GM23338 (cell line): ENCODE measurements around the gene UROS. TPM values are rescaled to one million over a fixed set of nuclear protein-coding genes. Genes with fewer than 3 reads are reported as not detected.

ENCODE experiments used
- CREB1 ChIP-seq: fragments of 250-450 bp; sonication (Bioruptor Pico); IDR thresholded peaks from 2 replicates; pipeline ENCODE4 v1.5.0; 2020; ENCODE audit warnings: low read depth, mild to moderate bottlenecking, moderate library complexity
- EZH2 ChIP-seq: fragments of 200-600 bp; sonication (generic); IDR thresholded peaks from one replicate; pipeline ENCODE4 v1.8.0; 2017; ENCODE audit warnings: antibody characterized with exemption, mild to moderate bottlenecking, low read depth; ENCODE audit not compliant: unreplicated experiment
- EZH2phosphoT487 ChIP-seq: fragments of 200-600 bp; sonication (generic); IDR thresholded peaks from one replicate; pipeline ENCODE4 v1.8.1; 2018; ENCODE audit warnings: antibody characterized with exemption; ENCODE audit not compliant: unreplicated experiment
- JUNB ChIP-seq: IDR thresholded peaks from one replicate; pipeline ENCODE4 v1.6.1; 2016; ENCODE audit warnings: antibody characterized with exemption; ENCODE audit not compliant: unreplicated experiment
- NANOG ChIP-seq: IDR thresholded peaks from 2 replicates; pipeline ENCODE4 v1.6.1; 2016; ENCODE audit warnings: antibody characterized with exemption, borderline replicate concordance
- STAT1 ChIP-seq: IDR thresholded peaks from one replicate; pipeline ENCODE4 v1.6.1; 2016; ENCODE audit warnings: antibody characterized with exemption; ENCODE audit not compliant: unreplicated experiment
- ZNF114 ChIP-seq: fragments of 250-450 bp; sonication (Bioruptor Pico); IDR thresholded peaks from 2 replicates; pipeline ENCODE4 v1.5.0; 2020; ENCODE audit warnings: mild to moderate bottlenecking, moderate library complexity
- ZNF331 ChIP-seq: fragments of 250-450 bp; sonication (Bioruptor Pico); IDR thresholded peaks from 2 replicates; pipeline ENCODE4 v1.5.0; 2020; ENCODE audit warnings: low read depth, mild to moderate bottlenecking, moderate library complexity
- polyA plus RNA-seq: library from polyadenylated mRNA; unstranded; fragments of >200 nt; fragmentation: Nextera tagmentation; extraction: Ambion mirVana; gene quantifications from 2 replicates; pipeline ENCODE4 v1.2.1, GENCODE V29; 2016
- total RNA-seq: library from RNA; depleted of rRNA; stranded (reverse); fragments of >200 nt; shearing (Covaris generic); gene quantifications from 2 replicates; pipeline ENCODE4 v1.2.3, GENCODE V29; 2014
- TF ChIP-seq, protein P1 (sequence below): fragments of 250-450 bp; sonication (Bioruptor Pico); IDR thresholded peaks from 2 replicates; pipeline ENCODE4 v1.5.0; 2020; ENCODE audit warnings: mild to moderate bottlenecking, moderate library complexity
- TF ChIP-seq, protein P2 (sequence below): IDR thresholded peaks from 2 replicates; pipeline ENCODE4 v1.6.1; 2016; ENCODE audit warnings: antibody characterized with exemption

The UROS gene
- total and polyA plus RNA-seq, 2 experiments from 2014 or later = 41.3 to 43.4 TPM

DNA sequence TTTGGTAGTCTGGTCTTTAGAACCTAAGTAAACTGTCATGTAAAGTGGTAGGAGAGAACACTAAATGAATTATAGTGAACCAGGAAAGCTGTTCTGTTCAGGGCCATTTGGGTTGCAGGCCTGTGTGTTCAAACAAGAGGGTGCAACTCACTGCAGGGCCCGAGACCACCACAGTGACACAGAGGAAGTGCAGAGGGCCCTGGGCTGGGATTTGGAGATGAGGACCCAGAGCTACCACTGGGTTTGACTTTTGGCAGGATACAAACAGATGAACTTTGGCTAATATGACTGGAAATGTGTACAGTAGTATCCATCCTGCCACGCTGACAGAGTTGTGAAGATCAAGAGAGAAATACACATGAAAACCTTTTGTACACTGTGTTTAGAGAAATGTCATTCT lies 57.2 kb downstream of the UROS start (continued):
- TF ChIP-seq, protein P1, sequence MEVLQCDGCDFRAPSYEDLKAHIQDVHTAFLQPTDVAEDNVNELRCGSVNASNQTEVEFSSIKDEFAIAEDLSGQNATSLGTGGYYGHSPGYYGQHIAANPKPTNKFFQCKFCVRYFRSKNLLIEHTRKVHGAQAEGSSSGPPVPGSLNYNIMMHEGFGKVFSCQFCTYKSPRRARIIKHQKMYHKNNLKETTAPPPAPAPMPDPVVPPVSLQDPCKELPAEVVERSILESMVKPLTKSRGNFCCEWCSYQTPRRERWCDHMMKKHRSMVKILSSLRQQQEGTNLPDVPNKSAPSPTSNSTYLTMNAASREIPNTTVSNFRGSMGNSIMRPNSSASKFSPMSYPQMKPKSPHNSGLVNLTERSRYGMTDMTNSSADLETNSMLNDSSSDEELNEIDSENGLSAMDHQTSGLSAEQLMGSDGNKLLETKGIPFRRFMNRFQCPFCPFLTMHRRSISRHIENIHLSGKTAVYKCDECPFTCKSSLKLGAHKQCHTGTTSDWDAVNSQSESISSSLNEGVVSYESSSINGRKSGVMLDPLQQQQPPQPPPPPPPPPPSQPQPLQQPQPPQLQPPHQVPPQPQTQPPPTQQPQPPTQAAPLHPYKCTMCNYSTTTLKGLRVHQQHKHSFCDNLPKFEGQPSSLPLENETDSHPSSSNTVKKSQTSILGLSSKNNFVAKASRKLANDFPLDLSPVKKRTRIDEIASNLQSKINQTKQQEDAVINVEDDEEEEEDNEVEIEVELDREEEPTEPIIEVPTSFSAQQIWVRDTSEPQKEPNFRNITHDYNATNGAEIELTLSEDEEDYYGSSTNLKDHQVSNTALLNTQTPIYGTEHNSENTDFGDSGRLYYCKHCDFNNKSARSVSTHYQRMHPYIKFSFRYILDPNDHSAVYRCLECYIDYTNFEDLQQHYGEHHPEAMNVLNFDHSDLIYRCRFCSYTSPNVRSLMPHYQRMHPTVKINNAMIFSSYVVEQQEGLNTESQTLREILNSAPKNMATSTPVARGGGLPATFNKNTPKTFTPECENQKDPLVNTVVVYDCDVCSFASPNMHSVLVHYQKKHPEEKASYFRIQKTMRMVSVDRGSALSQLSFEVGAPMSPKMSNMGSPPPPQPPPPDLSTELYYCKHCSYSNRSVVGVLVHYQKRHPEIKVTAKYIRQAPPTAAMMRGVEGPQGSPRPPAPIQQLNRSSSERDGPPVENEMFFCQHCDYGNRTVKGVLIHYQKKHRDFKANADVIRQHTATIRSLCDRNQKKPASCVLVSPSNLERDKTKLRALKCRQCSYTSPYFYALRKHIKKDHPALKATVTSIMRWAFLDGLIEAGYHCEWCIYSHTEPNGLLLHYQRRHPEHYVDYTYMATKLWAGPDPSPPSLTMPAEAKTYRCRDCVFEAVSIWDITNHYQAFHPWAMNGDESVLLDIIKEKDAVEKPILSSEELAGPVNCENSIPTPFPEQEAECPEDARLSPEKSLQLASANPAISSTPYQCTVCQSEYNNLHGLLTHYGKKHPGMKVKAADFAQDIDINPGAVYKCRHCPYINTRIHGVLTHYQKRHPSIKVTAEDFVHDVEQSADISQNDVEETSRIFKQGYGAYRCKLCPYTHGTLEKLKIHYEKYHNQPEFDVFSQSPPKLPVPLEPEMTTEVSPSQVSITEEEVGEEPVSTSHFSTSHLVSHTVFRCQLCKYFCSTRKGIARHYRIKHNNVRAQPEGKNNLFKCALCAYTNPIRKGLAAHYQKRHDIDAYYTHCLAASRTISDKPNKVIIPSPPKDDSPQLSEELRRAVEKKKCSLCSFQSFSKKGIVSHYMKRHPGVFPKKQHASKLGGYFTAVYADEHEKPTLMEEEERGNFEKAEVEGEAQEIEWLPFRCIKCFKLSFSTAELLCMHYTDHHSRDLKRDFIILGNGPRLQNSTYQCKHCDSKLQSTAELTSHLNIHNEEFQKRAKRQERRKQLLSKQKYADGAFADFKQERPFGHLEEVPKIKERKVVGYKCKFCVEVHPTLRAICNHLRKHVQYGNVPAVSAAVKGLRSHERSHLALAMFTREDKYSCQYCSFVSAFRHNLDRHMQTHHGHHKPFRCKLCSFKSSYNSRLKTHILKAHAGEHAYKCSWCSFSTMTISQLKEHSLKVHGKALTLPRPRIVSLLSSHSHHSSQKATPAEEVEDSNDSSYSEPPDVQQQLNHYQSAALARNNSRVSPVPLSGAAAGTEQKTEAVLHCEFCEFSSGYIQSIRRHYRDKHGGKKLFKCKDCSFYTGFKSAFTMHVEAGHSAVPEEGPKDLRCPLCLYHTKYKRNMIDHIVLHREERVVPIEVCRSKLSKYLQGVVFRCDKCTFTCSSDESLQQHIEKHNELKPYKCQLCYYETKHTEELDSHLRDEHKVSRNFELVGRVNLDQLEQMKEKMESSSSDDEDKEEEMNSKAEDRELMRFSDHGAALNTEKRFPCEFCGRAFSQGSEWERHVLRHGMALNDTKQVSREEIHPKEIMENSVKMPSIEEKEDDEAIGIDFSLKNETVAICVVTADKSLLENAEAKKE (CRISPR knock-in tag) = no peak
- TF ChIP-seq EZH2phosphoT487 = no peak
- TF ChIP-seq JUNB = no peak
- TF ChIP-seq, protein P2, sequence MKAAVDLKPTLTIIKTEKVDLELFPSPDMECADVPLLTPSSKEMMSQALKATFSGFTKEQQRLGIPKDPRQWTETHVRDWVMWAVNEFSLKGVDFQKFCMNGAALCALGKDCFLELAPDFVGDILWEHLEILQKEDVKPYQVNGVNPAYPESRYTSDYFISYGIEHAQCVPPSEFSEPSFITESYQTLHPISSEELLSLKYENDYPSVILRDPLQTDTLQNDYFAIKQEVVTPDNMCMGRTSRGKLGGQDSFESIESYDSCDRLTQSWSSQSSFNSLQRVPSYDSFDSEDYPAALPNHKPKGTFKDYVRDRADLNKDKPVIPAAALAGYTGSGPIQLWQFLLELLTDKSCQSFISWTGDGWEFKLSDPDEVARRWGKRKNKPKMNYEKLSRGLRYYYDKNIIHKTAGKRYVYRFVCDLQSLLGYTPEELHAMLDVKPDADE = no peak
- TF ChIP-seq EZH2 = no peak
- TF ChIP-seq ZNF331 (CRISPR knock-in tag) = no peak
- no peak for TF ChIP-seq NANOG
- no peak for TF ChIP-seq STAT1
- TF ChIP-seq ZNF114 (CRISPR knock-in tag) = no peak
- TF ChIP-seq CREB1 = no peak
